Left lung (tissue), 10 donors: ENCODE data around the gene TMBIM4. TPM values are rescaled to one million over a fixed set of nuclear protein-coding genes. Genes with fewer than 3 reads are reported as not detected.

Experiments
- ATAC-seq: fragments of 200-7000 bp; cut with Tn5 transposase; one replicate; pipeline ENCODE4 v1.9.1; 2020; ENCODE audit warnings: moderate library complexity
- DNase-seq, 4 donors: peaks; one replicate each; pipeline ENCODE4 v3.0.0-alpha.2; 2013 to 2020
- H3K27ac ChIP-seq, 2 donors: fragments of 200-600 bp; sonication (generic) in 1 of 2; one replicate each; pipeline versions ENCODE4 v1.5.0 to v1.8.0; 2020 to 2021
- H3K27me3 ChIP-seq, 2 donors: fragments of 200-600 bp; sonication (generic) in 1 of 2; one replicate each; pipeline versions ENCODE4 v1.5.0 to v1.8.0; 2020 to 2021
- H3K36me3 ChIP-seq, 2 donors: fragments of 200-600 bp; sonication (generic) in 1 of 2; one replicate each; pipeline versions ENCODE4 v1.5.0 to v1.8.0; 2020 to 2021
- H3K4me1 ChIP-seq, 2 donors: fragments of 200-600 bp; one replicate each; pipeline ENCODE4 v1.8.0; 2021
- H3K4me3 ChIP-seq, 2 donors: fragments of 200-600 bp; sonication (generic) in 1 of 2; one replicate each; pipeline versions ENCODE4 v1.5.0 to v1.8.0; 2020 to 2021; ENCODE audit warnings: mild to moderate bottlenecking in 1 of 2
- H3K9me3 ChIP-seq, 2 donors: fragments of 200-600 bp; sonication (generic) in 1 of 2; one replicate each; pipeline versions ENCODE4 v1.5.0 to v1.8.0; 2020 to 2021
- CTCF ChIP-seq, 2 donors: fragments of 200-600 bp; sonication (generic) in 1 of 2; IDR thresholded peaks; one replicate each; pipeline versions ENCODE4 v1.5.0 to v1.8.0; 2021; ENCODE audit warnings: antibody characterized with exemption in 2 of 2
- intact Hi-C, 2 donors: fragments of 100-400 bp; cut with DNase I; formaldehyde crosslinking; loops; one replicate each; pipeline versions ENCODE4 v1.11.2 to v1.14.2; 2022
- polyA plus RNA-seq, 6 donors: library from polyadenylated mRNA; unstranded; fragments of 120-200 nt; gene quantifications; one replicate each; pipeline ENCODE4 v1.2.1, GENCODE V29; 2013; ENCODE audit not compliant: insufficient read length in 6 of 6
- total RNA-seq, 2 donors: library from RNA; stranded (reverse); fragmentation: NEBNext Ultra II Directional; extraction: Animal tissue kit (Norgen Biotek cat#: 25700); gene quantifications; one replicate each; pipeline ENCODE4 v1.2.1, GENCODE V29; 2021
- donor health status: DM: no; HTN: yes; CAD: no.
- donor health status: DM: no; HTN: no; CAD: no.

The TMBIM4 gene
- total and polyA plus RNA-seq, 8 donors, result 106 to 152 (median 117) TPM

- H3K4me3 ChIP-seq, result no peak overlapping the region
- DNase-seq (no peak), ATAC-seq (peak; percentile 41)
- H3K36me3 ChIP-seq, result peaks cover 0 to 12% of the 10 kb centered on the region in 2 donors
- H3K4me1 ChIP-seq, result peaks cover 14 to 79% of the 10 kb centered on the region in 2 donors
- H3K27ac ChIP-seq, result peak overlapping the region; percentile 60 to 69
- no peaks in the 10 kb centered on the region for H3K27me3 ChIP-seq
- TF ChIP-seq CTCF (IDR thresholded peaks at IDR 0.05), result no peak
- no peaks in the 10 kb centered on the region for H3K9me3 ChIP-seq
- intact Hi-C loops, result no loop called here
Measured at GRCh38 chr12:66197495-66197921, 27.7 kb upstream of the TMBIM4 start.

DNA sequence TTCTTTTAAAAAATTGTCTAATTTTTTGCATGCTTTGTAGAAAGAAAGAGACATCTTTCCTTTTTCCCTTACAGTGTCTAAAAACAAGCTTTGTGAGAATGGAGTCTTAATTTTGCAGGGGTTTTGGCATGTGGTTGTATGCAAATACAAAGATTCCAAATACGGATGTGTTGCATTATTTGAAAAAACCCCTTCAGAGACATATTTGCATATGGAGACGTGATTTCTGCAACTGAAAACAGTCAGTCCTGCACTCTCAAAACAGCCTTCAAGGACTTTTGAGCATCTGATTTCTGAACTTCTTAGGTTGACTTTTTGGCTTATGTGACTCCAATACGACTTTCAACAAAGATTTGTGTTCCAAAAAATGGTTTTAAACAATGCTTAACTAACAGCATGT is 27.0 kb upstream of the TMBIM4 start:
- H3K27ac ChIP-seq, result peak overlapping the region in 1 of 2 donors; percentile 69
- ATAC-seq (peak; percentile 54), DNase-seq (no peak)
- no peak for TF ChIP-seq CTCF (IDR thresholded peaks at IDR 0.05)
- peaks cover 14 to 75% of the 10 kb centered on the region in 2 donors for H3K4me1 ChIP-seq
- peaks cover 0 to 12% of the 10 kb centered on the region in 2 donors for H3K36me3 ChIP-seq
- no peaks in the 10 kb centered on the region for H3K27me3 ChIP-seq
- H3K9me3 ChIP-seq, result no peaks in the 10 kb centered on the region
- intact Hi-C loops, result no loop called here
- no peak overlapping the region for H3K4me3 ChIP-seq

- H3K27me3 ChIP-seq, result no peaks in the 10 kb centered on the region
- no peak for DNase-seq
- H3K27ac ChIP-seq, result peak overlapping the region in 1 of 2 donors; percentile 69
- TF ChIP-seq CTCF (IDR thresholded peaks at IDR 0.05), result no peak
- intact Hi-C loops, result no loop called here
- peaks cover 14 to 85% of the 10 kb centered on the region in 2 donors for H3K4me1 ChIP-seq
- H3K4me3 ChIP-seq, result no peak overlapping the region
- H3K36me3 ChIP-seq, result peaks cover 0 to 12% of the 10 kb centered on the region in 2 donors
- ATAC-seq, result no peak
- no peaks in the 10 kb centered on the region for H3K9me3 ChIP-seq
Measured at GRCh38 chr12:66195242-66195641, 25.4 kb upstream of the TMBIM4 start.

DNA sequence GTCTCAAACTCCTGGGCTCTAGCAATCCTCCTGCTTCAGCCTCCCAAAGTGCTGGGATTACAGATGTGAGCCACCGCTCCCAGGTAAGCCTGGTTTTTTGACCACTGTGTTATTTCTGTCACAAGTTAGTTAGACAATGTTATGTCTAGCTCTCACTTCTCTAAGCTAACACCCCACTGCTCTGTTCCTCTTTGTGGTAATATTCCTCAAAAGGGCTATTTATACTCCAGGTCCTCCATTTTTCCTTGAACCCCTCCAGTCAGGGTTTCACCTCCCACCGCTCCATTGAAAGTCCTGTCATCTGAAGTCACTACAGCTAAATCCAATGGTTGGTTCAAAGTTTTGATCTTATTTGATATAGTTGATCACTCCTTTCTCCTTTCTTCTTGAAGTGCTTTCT is 24.3 kb upstream of the TMBIM4 start:
- Histone ChIP-seq H3K4me1 (peaks cover 14 to 78% of the 10 kb centered on the region in 2 donors), H3K27me3 (peaks cover 0 to under 1% of the 10 kb centered on the region in 2 donors), H3K9me3 (no peaks in the 10 kb centered on the region), H3K27ac (peak overlapping the region in 1 of 2 donors; percentile 57), H3K4me3 (peak overlapping the region in 1 of 2 donors; percentile 5), H3K36me3 (peaks cover 0 to 12% of the 10 kb centered on the region in 2 donors)
- ATAC-seq (no peak), DNase-seq (no peak)
- intact Hi-C loops, result no loop called here
- no peak for TF ChIP-seq CTCF (IDR thresholded peaks at IDR 0.05)

GRCh38 chr12:66191547-66192126 is 21.8 kb upstream of the TMBIM4 start:
- intact Hi-C loops, result no loop called here
- peak overlapping the region in 1 of 2 donors; percentile 99 for H3K27ac ChIP-seq
- peaks cover 5 to 75% of the 10 kb centered on the region in 2 donors for H3K4me1 ChIP-seq
- peaks cover 0 to 8% of the 10 kb centered on the region in 2 donors for H3K27me3 ChIP-seq
- DNase-seq (no peak), ATAC-seq (no peak)
- H3K36me3 ChIP-seq, result peaks cover 0 to 12% of the 10 kb centered on the region in 2 donors
- H3K9me3 ChIP-seq, result no peaks in the 10 kb centered on the region
- H3K4me3 ChIP-seq, result peak overlapping the region in 1 of 2 donors; percentile 67
- TF ChIP-seq CTCF (IDR thresholded peaks at IDR 0.05), result no peak
